ENCODE results near the gene NOVA2. TPM values are rescaled to one million over a fixed set of nuclear protein-coding genes. Genes with fewer than 3 reads are reported as not detected.

The NOVA2 gene
- total RNA-seq, 1 experiment from 2014 or later, result not detected

DNA sequence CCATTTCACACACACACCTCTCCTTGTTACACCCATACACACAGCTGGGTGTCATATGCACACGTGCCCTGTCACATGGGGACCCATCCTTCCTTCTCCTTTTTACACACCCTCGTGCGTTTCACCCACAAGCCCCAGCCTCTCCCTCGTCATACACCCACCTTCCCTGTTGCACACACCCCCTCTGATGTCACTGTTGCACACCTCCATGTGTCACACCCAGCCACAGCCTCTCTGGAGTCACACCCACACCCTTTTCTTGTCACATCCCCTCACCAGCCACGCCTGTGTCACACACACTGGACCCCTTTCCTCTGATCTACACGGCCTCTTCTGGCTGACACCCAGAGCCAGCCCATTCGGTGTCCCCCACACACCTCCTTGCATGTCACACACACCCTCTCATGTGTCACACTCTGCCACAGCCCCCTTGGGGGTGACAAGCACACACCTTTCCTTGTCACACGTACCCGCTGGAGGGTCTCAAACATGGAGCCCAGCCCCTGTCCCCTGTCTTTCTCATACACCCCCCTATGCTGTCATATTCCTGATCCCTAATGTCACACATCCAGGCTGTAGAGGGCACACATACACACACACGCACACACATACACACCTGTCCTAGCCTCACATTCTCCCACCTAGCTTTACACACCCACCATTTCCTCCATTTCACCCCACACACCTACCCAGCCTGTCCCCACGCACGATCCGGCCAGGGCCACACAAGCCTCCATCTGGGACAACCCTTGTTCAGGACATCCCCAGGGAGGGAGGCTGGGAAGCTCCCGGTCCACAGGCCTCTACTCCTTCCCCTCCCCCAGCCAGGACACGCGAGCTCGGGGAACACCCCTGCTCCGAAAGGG, 1.4 kb downstream of the NOVA2 start:
- Histone ChIP-seq H3K36me3 (ENCODE audit: low read depth) (no peaks in the 10 kb centered on the region), H3K4me3 (no peak overlapping the region), H3K4me1 (replicated peaks; ENCODE audit: insufficient read depth) (no peaks in the 10 kb centered on the region), H3F3A (ENCODE audit: insufficient read depth, low read depth) (peaks cover 17% of the 10 kb centered on the region), H3K4me2 (no peak overlapping the region), H2AFZ (no peak overlapping the region), H3K9me3 (ENCODE audit: insufficient read depth, low read depth) (no peaks in the 10 kb centered on the region), H3K27ac (no peak overlapping the region), H3K79me2 (ENCODE audit: low read depth) (no peaks in the 10 kb centered on the region), H3K27me3 (ENCODE audit: insufficient read depth, low read depth) (peaks cover 89% of the 10 kb centered on the region), H3K9me2 (ENCODE audit: insufficient read depth) (no peaks in the 10 kb centered on the region), H4K20me1 (ENCODE audit: insufficient read depth) (no peaks in the 10 kb centered on the region)
- no TSS peak for BruUV-seq (replicated peaks)
- intact Hi-C loops (cut with micrococcal nuclease; ENCODE audit: unreplicated experiment), result no loop called here
- TF ChIP-seq CTCF (conservative IDR thresholded peaks at IDR 0.05), result no peak
- TF ChIP-seq EZH2 (IDR thresholded peaks at IDR 0.05; ENCODE audit: low read depth), result no peak
- ChIA-PET CTCF (no interaction called here), POLR2A (ENCODE audit: unreplicated experiment) (no interaction called here)
- no peak for DNase-seq

- no peak overlapping the region for H2AFZ ChIP-seq
Observed at GRCh38 chr19:45971260-45971902, 2.3 kb downstream of the NOVA2 start.

DNA sequence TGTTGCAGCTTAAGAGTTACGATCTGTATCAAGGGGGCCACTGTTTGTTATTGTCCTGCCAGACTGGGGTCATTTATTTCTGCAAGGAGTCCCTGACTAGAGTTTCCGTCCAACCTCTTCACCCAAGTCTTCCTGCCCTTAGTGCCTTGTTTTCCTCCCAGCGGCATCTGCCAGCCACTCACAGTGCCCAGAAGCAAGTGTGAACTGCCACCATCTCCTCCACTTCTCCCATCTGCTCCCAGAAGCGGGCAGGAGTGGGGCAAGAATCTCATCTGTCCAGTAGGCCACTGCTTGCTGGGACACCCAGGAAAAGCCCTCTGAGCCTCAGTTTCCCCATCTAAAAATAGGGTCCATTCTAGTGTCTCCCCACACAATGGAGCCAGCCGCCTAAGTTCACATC, 4.0 kb downstream of the NOVA2 start:
- Histone ChIP-seq H3F3A (ENCODE audit: insufficient read depth, low read depth) (peaks cover 6% of the 10 kb centered on the region; the same call in 1 of the 2 replicates), H3K79me2 (ENCODE audit: low read depth) (no peaks in the 10 kb centered on the region), H3K4me2 (no peak overlapping the region), H3K27ac (no peak overlapping the region), H2AFZ (no peak overlapping the region), H3K9me2 (ENCODE audit: insufficient read depth) (no peaks in the 10 kb centered on the region), H3K4me3 (no peak overlapping the region), H3K9me3 (ENCODE audit: insufficient read depth, low read depth) (no peaks in the 10 kb centered on the region), H3K4me1 (replicated peaks; ENCODE audit: insufficient read depth) (no peaks in the 10 kb centered on the region), H3K36me3 (ENCODE audit: low read depth) (no peaks in the 10 kb centered on the region), H4K20me1 (ENCODE audit: insufficient read depth) (no peaks in the 10 kb centered on the region), H3K27me3 (ENCODE audit: insufficient read depth, low read depth) (peaks cover 93% of the 10 kb centered on the region)
- POLR2A ChIA-PET (ENCODE audit: unreplicated experiment), result no interaction called here
- TF ChIP-seq CTCF (conservative IDR thresholded peaks at IDR 0.05) (no peak), EZH2 (IDR thresholded peaks at IDR 0.05; ENCODE audit: low read depth) (no peak)
- DNase-seq, result no peak
- intact Hi-C loops (cut with micrococcal nuclease; ENCODE audit: unreplicated experiment), result no loop called here
- CTCF ChIA-PET, result interaction anchor here (0.7 kb wide), 1 partner anchor 26 kb away, joined by 3 read pairs; no protein-coding TSS in a partner anchor
- no TSS peak for BruUV-seq (replicated peaks)

More at GRCh38 chr19:45971260-45971902, 2.3 kb downstream of the NOVA2 start:
- H3K27me3 ChIP-seq (ENCODE audit: insufficient read depth, low read depth), result peaks cover 93% of the 10 kb centered on the region
- H3K9me2 ChIP-seq (ENCODE audit: insufficient read depth), result no peaks in the 10 kb centered on the region
- BruUV-seq (replicated peaks), result no TSS peak
- CTCF ChIA-PET, result no interaction called here
- no peak overlapping the region for H3K4me3 ChIP-seq
- no peaks in the 10 kb centered on the region for H3K9me3 ChIP-seq (ENCODE audit: insufficient read depth, low read depth)
- intact Hi-C loops (cut with micrococcal nuclease; ENCODE audit: unreplicated experiment), result no loop called here
- no peak for DNase-seq
- no peaks in the 10 kb centered on the region for H3K4me1 ChIP-seq (replicated peaks; ENCODE audit: insufficient read depth)
- H3F3A ChIP-seq (ENCODE audit: insufficient read depth, low read depth), result peaks cover 12% of the 10 kb centered on the region; the same call in 1 of the 2 replicates
- TF ChIP-seq CTCF (conservative IDR thresholded peaks at IDR 0.05) (no peak), EZH2 (IDR thresholded peaks at IDR 0.05; ENCODE audit: low read depth) (no peak)
- no peaks in the 10 kb centered on the region for H3K79me2 ChIP-seq (ENCODE audit: low read depth)
- POLR2A ChIA-PET (ENCODE audit: unreplicated experiment), result interaction anchor here (0.5 kb wide), 1 partner anchor 294 kb away, joined by 4 read pairs; no protein-coding TSS in a partner anchor
- no peaks in the 10 kb centered on the region for H4K20me1 ChIP-seq (ENCODE audit: insufficient read depth)
- H3K36me3 ChIP-seq (ENCODE audit: low read depth), result no peaks in the 10 kb centered on the region
- H3K27ac ChIP-seq, result no peak overlapping the region
- no peak overlapping the region for H3K4me2 ChIP-seq
